ENCODE measurements around the gene TASOR2. TPM values are rescaled to one million over a fixed set of nuclear protein-coding genes. Genes with fewer than 3 reads are reported as not detected.

TASOR2 gene
- total and polyA plus RNA-seq, 9 of the 15 experiments (the other 6 are each of a cell fraction or from before 2014, with no cell fraction given) = 12.7 to 75.3 (median 52.3) TPM

GRCh38 chr10:5692461-5693358 is 8.1 kb downstream of the TASOR2 start (continued):
- TF ChIP-seq HES1 (IDR thresholded peaks at IDR 0.05; ENCODE audit: low read depth) (no peak), ZC3H11A (IDR thresholded peaks at IDR 0.05; ENCODE audit: low read depth, low read length) (no peak), ZNF3 (CRISPR knock-in tag; IDR thresholded peaks at IDR 0.05) (no peak), MXI1 (IDR thresholded peaks at IDR 0.05; ENCODE audit: low read depth, low read length) (0 out of 2 replicates have a peak, but pooled peaks have one; percentile 20), IRF9 (tag; IDR thresholded peaks at IDR 0.05) (no peak), CXXC5 (CRISPR knock-in tag; IDR thresholded peaks at IDR 0.05) (peak; percentile 88), PRPF4 (IDR thresholded peaks at IDR 0.05; ENCODE audit: insufficient read depth, low read depth, low read length, poor library complexity, severe bottlenecking) (no peak), ZNF785 (CRISPR knock-in tag; IDR thresholded peaks at IDR 0.05) (no peak), NCOR1 (IDR thresholded peaks at IDR 0.05) (peak; percentile 17; the same call in 1 of the 2 replicates), HMGN3 (IDR thresholded peaks at IDR 0.05; ENCODE audit: borderline replicate concordance, extremely low read depth, insufficient read length, low read depth, low read length) (peak; percentile 88), SMAD4 (CRISPR knock-in tag; conservative IDR thresholded peaks at IDR 0.05) (peak; percentile 59; the same call in 1 of the 2 replicates), ZNF561 (CRISPR knock-in tag; conservative IDR thresholded peaks at IDR 0.05) (no peak), SAP30 (IDR thresholded peaks at IDR 0.05; ENCODE audit: borderline replicate concordance, insufficient read depth, low read depth, low read length, poor library complexity, severe bottlenecking) (peak; percentile 46), ETV5 (CRISPR knock-in tag; IDR thresholded peaks at IDR 0.05; ENCODE audit: low read depth) (no peak), RERE (CRISPR knock-in tag; IDR thresholded peaks at IDR 0.05; ENCODE audit: borderline replicate concordance) (no peak), SMAD3 (CRISPR knock-in tag; conservative IDR thresholded peaks at IDR 0.05) (no peak), THAP12 (CRISPR knock-in tag; IDR thresholded peaks at IDR 0.05) (no peak)

Measured in K562 (cell line).